B cell (primary cell): ENCODE data around the gene SDK1.

ENCODE experiments used
- EZH2 ChIP-seq: IDR thresholded peaks from 2 replicates; pipeline ENCODE4 v1.6.1; 2012; ENCODE audit warnings: borderline replicate concordance, low read depth, mild to moderate bottlenecking, moderate library complexity, low read length; ENCODE audit not compliant: insufficient read depth, poor library complexity, severe bottlenecking
- TF ChIP-seq, protein P1 (sequence below): fragments of 200-600 bp; IDR thresholded peaks from one replicate; pipeline ENCODE4 v1.8.0; 2022; ENCODE audit warnings: antibody characterized with exemption, mild to moderate bottlenecking

DNA sequence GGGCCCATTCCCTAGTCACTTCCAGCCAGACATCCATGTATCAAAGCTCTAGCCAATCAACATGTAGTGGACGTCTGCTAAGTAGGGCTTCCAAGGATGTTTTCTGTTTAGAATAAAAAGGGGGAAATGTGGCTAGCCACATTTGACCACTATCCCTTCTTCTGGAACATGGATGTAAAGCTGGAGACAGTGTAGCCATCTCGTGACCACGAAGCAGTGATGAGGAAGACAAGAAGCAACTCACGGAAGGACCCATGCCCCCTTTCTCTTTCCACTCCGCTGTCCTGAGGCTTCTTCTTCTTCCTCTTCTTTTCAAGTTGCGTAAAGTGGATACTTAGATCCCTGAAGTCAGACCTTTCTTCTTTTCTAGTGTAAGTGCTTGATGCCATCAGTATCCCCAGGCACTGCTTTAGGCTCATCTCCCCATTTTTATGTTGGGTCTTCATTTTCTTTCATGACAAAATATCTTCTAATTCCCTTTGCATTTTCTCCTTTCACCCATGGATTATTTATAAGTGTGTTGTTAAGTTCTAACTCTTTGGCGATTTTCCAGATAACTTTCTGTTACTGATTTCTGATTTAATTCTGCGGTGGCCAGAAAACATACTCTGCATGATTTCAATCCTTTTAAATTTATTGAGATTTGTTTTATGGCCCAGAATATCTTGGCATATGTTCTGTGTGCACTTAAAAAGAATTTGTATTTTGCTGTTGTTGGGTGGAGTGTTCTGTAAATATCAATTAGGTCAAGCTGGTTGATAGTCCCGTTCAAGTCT lies 594.5 kb downstream of the SDK1 start:
- no peak for TF ChIP-seq EZH2
- TF ChIP-seq, protein P1, sequence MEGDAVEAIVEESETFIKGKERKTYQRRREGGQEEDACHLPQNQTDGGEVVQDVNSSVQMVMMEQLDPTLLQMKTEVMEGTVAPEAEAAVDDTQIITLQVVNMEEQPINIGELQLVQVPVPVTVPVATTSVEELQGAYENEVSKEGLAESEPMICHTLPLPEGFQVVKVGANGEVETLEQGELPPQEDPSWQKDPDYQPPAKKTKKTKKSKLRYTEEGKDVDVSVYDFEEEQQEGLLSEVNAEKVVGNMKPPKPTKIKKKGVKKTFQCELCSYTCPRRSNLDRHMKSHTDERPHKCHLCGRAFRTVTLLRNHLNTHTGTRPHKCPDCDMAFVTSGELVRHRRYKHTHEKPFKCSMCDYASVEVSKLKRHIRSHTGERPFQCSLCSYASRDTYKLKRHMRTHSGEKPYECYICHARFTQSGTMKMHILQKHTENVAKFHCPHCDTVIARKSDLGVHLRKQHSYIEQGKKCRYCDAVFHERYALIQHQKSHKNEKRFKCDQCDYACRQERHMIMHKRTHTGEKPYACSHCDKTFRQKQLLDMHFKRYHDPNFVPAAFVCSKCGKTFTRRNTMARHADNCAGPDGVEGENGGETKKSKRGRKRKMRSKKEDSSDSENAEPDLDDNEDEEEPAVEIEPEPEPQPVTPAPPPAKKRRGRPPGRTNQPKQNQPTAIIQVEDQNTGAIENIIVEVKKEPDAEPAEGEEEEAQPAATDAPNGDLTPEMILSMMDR: no peak
